HG02840 (cell line): Measurements from ENCODE around the gene KIF20A.
"Not testable (repeated sequence)": the region's sequence is repeated elsewhere in the genome, so short reads cannot be mapped to it uniquely, and the experiment has no call there.

Source experiments
- ATAC-seq: cut with Tn5 transposase; IDR thresholded peaks from one replicate; pipeline ENCODE4 v1.9.1; 2021; ENCODE audit warnings: mild to moderate bottlenecking, moderate library complexity, moderate number of reproducible peaks; ENCODE audit not compliant: unreplicated experiment, low FRiP score

KIF20A gene

DNA sequence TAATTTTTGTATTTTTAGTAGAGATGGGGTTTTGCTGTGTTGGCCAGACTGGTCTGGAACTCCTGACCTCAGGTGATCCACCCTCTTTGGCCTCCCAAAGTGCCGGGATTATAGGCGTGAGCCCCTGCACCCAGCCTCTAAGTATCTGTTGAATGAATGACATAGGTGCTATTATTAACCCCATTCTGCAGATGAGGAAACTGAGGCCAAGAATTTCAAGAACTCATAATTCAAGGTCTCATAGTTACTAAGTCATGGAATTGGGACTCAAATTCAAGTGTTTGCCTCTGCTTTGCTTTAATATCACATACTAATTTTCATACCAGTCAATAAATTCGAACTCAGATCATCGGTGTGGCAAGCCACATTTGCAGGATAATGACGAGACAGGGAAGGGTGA, 1.9 kb downstream of the KIF20A start:
- ATAC-seq, result no peak

DNA sequence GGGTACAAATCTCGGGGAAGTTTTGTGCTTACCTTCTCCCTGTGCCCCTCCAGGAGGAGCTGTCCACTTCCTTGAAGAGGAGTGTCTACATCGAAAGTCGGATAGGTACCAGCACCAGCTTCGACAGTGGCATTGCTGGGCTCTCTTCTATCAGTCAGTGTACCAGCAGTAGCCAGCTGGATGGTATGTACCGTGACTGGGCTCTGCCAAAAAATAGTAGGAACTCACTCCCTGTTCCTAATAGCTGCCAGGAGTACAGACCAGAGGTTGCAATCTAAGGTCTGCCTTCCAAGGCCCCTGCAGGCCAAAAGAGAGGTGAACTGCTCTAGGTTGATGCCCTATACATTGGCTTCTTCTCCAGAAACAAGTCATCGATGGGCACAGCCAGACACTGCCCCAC, 3.9 kb downstream of the KIF20A start:
- no peak for ATAC-seq

DNA sequence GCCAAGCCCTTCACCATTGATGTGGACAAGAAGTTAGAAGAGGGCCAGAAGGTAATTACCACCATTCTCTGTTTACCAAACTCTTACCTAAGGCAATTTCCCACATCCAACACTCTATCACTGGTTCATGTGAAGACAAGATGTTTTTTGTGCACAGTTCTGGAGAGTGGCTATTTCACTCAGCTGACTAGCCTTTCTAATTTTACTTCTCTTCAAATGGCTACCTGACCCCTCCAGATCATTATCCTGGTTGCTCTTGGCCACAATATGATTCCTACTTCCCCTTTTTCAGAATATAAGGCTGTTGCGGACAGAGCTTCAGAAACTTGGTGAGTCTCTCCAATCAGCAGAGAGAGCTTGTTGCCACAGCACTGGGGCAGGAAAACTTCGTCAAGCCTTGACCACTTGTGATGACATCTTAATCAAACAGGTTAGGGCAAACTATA, 7.1 kb downstream of the KIF20A start:
- ATAC-seq, result no peak

DNA sequence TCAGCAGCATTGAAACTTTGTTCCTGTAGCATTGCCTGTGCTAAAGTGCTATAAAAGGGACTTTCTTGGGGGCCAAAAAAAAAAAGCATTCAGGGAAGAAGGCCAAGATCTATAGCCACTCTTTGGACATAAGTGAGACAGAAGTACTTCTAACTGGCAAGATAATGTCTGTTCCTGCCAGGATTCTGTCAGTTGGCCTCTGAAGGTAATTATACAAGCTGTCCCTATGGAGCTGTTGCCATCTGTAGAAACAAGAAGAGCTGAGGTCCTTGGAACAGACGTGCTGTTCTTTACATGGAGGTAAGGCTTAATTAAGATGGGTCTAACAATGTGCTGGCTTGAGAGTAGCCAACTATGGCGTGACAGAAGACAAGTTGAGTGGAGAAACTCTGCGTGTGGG, 9.7 kb downstream of the KIF20A start:
- no peak for ATAC-seq

DNA sequence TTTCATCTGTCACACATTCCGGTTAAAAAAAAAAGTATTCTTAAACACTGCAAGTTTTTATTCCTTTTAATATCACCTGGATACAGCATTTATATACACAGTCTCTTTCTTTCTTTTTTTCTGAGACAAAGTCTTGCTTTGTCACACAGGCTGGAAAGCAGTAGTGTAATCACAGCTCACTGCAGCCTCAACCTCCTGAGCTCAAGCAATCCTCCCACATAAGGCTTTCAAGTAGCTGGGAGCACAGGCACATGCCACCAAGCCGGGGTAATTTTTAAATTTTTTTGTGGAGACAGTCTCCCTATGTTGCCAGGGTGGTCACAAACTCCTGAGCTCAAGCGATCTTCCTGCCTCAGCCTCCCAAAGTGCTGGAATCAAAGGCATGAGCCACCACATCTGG, 13.9 kb downstream of the KIF20A start:
- no peak for ATAC-seq

DNA sequence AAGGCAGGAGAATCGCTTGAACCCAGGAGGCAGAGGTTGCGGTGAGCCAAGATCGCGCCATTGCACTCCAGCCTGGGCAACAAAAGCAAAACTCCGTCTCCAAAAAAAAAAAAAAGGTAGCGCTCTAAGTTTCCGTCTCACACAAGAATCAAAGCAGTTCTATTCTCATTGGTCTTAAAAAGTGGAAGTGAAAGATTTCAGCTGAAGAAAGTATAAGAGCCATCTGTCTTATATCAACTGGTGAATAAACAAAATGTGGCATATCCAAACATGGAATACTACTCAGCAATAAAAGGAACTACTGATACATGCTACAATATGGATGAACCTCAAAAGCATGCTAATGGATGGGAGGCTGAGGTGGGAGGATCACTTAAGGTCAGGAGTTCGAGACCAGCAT, 14.9 kb downstream of the KIF20A start:
- not testable (repeated sequence) for ATAC-seq

DNA sequence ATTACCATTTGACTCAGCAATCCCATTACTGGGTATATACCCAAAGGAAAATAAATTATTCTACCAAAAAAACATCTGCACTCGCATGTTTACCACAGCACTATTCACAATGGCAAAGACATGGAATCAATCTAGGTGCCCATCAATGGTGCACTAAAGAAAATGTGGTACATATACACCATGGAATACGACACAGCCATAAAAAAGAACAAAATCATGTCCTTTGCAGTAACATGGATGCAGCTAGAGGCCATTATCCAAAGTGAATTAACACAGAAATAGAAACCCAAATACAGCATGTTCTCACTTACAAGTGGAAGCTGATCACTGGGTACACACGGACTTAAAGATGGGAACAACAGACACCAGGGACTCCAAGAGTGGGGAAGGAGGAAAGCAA, 32.1 kb downstream of the KIF20A start:
- ATAC-seq, result no peak

DNA sequence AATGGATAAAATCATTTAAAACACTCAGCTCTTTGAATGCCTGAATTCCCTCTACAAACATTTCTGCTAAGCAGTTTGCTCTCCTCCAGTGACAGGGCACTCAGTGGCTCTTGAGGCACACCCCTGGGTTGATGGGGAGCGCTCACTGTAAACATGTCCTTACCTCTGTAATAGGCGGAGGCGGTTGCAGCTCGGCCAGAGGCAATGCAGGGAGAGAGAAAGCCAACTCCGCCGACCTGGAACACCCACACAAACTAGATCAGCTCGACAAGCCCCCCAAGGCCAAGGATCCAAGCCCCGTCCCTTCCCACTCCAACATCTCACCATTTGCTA, 33.9 kb downstream of the KIF20A start:
- peak; percentile 6 for ATAC-seq

DNA sequence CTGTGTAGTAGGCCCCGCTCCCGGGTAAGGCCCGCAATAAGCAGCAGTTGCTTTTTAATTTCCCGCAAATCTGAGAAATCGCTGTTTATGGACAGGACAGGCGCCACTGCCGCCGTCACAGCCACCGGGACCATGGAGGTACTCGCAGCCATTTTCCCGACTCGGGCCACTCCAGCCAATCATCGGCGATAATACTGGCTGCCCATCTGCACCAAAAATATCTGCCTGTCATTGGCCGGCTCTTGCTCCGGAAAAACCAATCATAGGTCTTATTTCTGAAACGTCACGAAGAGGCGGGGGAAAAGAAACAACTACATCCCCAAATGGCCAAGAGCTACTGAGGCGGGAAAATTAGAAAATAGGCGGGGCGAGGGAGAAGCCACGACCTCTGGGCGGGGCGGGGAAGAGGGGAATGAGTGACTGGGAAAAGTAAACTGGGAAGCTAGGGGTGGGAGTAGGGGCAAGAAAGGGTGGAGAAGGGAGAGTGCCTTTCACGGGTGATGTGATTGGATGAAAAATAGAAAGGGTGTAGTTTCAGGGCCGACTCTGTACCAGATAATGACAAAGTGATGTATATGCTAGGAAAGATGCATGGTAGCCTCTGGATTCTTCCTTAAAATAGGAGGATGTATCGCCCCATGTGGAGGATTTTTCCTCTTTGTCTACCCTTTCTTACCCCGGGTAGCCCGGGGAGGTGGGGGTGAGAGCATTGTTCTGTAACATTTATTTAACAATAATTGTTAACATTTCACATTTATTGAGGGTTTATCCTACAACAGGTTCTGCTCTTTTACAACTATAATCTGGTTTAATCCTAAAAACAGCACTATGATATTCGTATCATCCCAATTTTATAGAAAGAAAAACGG, 34.5 kb downstream of the KIF20A start, which contains the start of gene CDC23:
TSS of gene CDC23 (minus strand) at position 163 of the 869 bp plus-strand sequence. CDS start at position 152, 11 bp downstream.
- peak; percentile 97 for ATAC-seq

DNA sequence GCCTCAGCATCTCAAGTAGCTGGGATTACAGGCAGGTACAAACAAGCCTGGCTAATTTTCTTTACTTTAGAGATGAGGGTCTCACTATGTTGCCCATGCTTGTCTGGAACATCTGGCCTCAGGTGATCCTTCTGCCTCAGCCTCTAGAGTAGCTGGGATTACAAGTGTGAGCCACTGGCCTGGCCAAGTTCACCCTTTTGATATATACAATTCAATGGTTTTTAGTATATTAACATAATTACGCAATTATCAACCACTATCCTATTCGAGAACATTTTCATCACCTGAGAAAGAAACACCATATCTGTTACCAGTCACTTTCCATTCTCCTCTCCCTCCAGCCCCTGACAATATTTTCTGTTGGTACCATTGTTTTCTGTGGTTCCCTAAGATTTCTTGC, 37.9 kb downstream of the KIF20A start:
- no peak for ATAC-seq

DNA sequence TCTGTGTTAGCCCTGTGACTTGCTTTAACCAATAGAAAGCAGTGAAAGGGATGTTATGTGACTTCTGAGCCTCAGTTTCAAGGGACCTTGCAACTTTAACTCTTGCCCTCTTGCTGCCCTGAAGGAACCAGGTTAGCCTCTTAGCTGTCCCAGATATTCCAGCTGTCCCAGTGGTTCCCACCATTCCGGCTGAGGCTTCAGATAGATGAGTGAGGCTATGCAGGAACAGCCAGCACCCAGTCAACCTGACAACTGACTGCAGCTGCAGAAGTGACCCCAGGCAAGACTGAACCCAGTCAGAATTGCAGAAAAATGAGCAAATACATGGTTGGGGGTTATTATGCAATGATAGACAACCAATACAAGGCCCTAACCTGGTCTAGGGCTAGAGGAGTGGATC, 44.6 kb downstream of the KIF20A start:
- ATAC-seq, result no peak

DNA sequence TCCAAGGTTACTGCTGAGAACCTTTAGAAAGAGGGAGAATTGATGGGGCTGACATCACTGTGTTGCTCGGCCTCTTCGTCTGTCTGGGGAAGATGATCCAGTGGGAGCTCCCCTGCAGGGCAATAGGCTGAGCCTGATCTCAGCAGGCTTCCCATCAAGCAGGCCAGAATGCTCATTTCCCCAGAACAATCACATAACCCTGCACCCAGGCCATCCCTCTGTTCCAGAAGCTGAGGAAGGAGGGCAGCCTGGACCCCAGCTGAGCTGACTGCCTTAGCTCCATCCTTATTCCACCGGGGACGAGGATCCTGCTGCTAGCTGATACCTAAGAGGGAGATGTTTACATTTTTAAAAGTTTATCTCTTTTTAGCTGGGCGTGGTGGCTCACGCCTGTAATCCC, 45.8 kb downstream of the KIF20A start:
- no peak for ATAC-seq

DNA sequence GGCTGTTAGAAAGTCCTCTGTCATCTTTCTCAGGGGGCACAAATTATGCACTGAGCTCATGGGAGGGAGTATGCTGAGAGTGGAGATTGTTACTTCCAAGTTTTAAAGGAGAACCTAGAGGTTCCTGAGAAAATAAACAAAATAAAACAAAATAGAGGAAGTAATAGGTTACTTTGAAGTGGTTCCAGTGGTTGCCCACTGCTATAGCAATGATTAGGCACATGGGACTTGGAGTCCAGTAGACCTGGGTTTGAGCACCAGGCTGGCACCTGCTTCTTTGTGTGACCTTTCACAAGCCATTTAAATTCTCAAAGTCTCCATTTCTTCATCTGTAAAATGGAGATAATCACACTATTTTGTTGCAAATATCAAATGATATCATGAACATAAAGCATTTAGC, 48.0 kb downstream of the KIF20A start:
- ATAC-seq, result no peak

DNA sequence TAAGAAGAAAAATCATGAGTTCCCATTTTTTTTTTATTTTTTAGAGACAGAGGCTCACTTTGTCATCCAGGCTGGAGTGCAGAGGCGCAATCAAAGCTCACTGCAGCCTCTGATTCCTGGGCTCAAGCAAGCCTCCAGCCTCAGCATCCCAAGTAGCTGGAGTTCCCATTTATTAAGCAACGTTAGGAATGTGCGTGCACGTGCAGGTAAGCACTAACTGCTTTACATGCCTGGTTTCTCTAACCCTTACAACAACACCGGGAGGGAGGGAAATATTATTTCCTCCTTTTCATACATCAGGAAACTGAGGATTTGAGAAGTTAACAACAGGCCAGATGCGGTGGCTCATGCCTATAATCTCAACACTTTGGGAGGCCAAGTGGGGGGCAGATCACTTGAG, 50.5 kb downstream of the KIF20A start:
- ATAC-seq, result no peak

DNA sequence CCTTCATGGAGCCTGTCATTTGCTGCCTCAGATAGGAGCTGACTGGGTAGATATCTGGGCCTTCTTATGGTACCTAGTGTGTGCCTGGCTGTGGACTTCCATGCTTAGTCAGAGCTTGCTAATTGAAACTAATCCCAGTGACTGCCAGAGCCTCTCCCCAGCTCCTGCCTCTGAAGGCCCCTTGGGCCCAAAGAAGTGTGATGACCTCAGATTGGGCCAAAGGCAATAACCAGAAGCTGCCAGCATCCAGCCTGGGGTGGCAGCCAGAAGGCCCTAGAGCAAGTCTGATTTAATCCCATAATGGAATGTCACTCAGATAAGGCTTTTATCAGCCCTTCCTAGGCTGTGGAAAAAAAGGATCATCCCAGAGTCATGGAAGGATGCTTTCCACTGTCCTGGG, 51.3 kb downstream of the KIF20A start:
- no peak for ATAC-seq

DNA sequence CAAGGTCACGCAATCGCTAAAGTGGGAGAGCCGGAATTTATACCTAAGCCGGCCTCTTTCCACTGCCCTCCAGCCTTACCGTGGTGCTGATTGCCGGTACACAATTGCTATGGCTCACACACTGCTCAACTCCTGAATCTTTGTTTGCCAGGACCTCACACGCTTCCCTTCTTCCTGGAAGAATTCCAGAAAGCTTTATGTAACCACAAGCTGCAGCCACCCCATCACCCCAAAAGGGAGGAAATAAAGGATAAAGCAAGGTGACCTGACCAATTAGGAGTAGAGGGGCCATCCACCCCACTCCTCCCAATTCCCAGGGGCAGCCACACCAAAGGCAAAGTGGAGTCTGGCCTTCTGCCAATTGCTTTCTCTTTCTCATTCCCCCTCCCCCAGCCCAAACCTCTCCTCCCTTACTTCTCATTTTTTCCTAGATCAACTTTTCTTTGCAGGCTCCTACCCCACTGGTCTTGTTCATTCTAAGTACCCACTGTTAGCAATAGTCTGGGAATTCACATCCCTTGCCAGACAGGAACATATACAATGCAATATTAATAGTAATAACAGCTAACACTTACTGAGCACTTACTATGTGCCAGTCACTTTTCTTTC, 52.2 kb downstream of the KIF20A start:
- ATAC-seq, result no peak

DNA sequence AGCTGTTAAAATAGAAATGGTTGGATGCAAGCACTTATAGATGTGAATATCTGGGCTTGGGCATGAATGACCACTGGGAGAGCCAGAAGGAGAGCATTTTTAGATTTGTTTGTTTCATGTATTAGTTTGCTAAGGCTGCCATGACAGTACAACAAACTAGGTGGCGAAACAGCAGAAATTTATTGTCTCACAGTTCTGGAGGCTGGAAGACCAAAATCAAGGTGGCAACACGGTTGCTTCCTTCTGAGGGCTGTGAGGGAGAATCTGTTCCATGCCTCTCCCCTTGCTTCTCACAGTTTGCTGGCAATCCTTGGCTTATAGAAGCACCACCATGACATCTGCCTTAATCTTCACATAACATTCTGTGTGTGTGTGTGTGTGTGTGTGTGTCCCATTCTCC, 54.4 kb downstream of the KIF20A start:
- ATAC-seq, result no peak

DNA sequence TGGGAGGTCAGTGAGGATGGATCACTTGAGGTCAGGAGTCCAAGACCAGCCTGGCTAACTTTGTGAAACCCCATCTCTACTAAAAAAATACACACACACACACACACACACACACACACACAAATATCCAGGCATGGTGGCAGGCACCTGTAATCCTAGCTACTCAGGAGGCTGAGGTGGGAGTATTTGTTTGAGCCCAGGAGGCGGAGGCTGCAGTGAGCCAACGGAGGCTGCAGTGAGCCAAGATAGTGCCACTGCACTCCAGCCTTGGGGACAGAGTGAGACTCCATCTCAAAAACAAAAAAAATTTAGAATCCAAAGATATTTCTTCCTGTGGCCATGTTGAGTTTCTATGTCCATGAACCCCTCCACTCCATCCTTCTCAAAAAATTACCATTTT, 55.7 kb downstream of the KIF20A start:
- no peak for ATAC-seq
